ENCODE measurements around the gene HOXB13.

HOXB13 gene

GRCh38 chr17:48676963-48677558 lies 51.5 kb downstream of the HOXB13 start:
- no peaks in the 10 kb centered on the region for H3K4me1 ChIP-seq (ENCODE audit: control insufficient read depth, insufficient read depth, low read length)
- H3K27me3 ChIP-seq (ENCODE audit: control insufficient read depth, insufficient read depth, low read length) = peaks cover 68% of the 10 kb centered on the region
- no peak overlapping the region for H3K9ac ChIP-seq (ENCODE audit: low read depth, low read length)
- H3K9me3 ChIP-seq (ENCODE audit: control insufficient read depth, insufficient read depth, low read length) = no peaks in the 10 kb centered on the region
- H3K4me3 ChIP-seq (ENCODE audit: low read depth, low read length) = no peak overlapping the region
- H3K36me3 ChIP-seq (ENCODE audit: control insufficient read depth, insufficient read depth, low read length) = no peaks in the 10 kb centered on the region
